ENCODE results near the gene MAP3K3.

MAP3K3 gene

DNA sequence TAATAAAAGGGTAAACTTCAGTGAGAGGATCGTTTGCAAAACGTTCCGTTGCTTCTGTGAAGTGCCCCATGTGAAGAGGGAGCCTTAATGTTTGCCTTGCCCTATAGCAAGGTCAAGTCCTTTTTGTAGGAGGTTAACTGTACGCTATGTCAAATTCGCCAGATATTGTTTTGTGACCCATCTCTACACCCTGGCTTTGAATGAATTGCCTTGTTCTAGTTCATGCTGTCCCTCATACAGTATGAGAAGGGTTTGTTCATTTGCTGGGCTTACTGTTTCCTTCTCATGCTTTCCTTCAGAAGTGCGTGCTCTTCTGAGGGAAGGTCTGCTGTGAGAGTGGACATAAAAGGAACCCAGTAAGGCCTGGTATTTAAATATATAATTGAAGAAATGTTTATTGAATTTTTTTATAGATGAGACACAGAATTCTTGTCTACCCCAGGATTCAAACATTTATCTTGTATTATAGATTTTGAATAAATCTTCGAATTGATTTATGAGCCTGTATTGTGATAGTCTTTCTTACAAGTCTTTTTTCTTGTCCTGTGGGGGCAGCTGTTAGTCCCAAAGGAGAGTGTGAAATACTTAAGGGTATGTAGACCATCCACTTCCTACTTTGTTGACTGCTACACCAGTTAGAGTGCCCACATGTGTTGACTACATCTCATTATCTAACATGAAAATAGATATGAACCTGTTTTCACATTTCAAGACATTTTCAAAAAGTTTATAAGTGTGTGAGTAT lies 1.7 kb downstream of the MAP3K3 start:
- Histone ChIP-seq H3K9me3 (ENCODE audit: insufficient read depth, low read length) (no peaks in the 10 kb centered on the region), H3K36me3 (ENCODE audit: low read length) (no peaks in the 10 kb centered on the region), H3K9me2 (replicated peaks; ENCODE audit: insufficient read depth, low read length) (no peaks in the 10 kb centered on the region), H3K27me3 (ENCODE audit: low read length) (no peaks in the 10 kb centered on the region), H3K9ac (ENCODE audit: low read length) (peak overlapping the region; percentile 70; the same call in 1 of the 2 replicates), H3K4me2 (ENCODE audit: low read depth, low read length, poor library complexity, severe bottlenecking) (peak overlapping the region; percentile 80), H3F3A (ENCODE audit: insufficient read depth) (peaks cover 18% of the 10 kb centered on the region; the same call in 1 of the 2 replicates), H3K79me2 (ENCODE audit: insufficient read depth, low read length) (peaks cover 22% of the 10 kb centered on the region), H3K27ac (ENCODE audit: low read depth, low read length) (no peak overlapping the region), H2AFZ (ENCODE audit: low read depth, low read length, severe bottlenecking) (no peak overlapping the region), H3K4me3 (ENCODE audit: insufficient read depth, low read length, poor library complexity, severe bottlenecking) (peak overlapping the region; percentile 76), H4K20me1 (ENCODE audit: low read depth, low read length) (peaks cover 17% of the 10 kb centered on the region)
- TF ChIP-seq, protein P1, sequence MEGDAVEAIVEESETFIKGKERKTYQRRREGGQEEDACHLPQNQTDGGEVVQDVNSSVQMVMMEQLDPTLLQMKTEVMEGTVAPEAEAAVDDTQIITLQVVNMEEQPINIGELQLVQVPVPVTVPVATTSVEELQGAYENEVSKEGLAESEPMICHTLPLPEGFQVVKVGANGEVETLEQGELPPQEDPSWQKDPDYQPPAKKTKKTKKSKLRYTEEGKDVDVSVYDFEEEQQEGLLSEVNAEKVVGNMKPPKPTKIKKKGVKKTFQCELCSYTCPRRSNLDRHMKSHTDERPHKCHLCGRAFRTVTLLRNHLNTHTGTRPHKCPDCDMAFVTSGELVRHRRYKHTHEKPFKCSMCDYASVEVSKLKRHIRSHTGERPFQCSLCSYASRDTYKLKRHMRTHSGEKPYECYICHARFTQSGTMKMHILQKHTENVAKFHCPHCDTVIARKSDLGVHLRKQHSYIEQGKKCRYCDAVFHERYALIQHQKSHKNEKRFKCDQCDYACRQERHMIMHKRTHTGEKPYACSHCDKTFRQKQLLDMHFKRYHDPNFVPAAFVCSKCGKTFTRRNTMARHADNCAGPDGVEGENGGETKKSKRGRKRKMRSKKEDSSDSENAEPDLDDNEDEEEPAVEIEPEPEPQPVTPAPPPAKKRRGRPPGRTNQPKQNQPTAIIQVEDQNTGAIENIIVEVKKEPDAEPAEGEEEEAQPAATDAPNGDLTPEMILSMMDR (IDR thresholded peaks at IDR 0.05; ENCODE audit: insufficient read depth, low read length, poor library complexity, severe bottlenecking): no peak
- TF ChIP-seq EZH2phosphoT487 (conservative IDR thresholded peaks at IDR 0.05; ENCODE audit: low read length): no peak

GRCh38 chr17:63624531-63624880 lies 2.3 kb downstream of the MAP3K3 start:
- H3K79me2 ChIP-seq (ENCODE audit: insufficient read depth, low read length): peaks cover 22% of the 10 kb centered on the region
- H3K4me2 ChIP-seq (ENCODE audit: low read depth, low read length, poor library complexity, severe bottlenecking): peak overlapping the region; percentile 80
- H3K27me3 ChIP-seq (ENCODE audit: low read length): no peaks in the 10 kb centered on the region
- no peaks in the 10 kb centered on the region for H3K9me2 ChIP-seq (replicated peaks; ENCODE audit: insufficient read depth, low read length)
- no peaks in the 10 kb centered on the region for H3K36me3 ChIP-seq (ENCODE audit: low read length)
- H2AFZ ChIP-seq (ENCODE audit: low read depth, low read length, severe bottlenecking): no peak overlapping the region
- peaks cover 18% of the 10 kb centered on the region; the same call in 1 of the 2 replicates for H3F3A ChIP-seq (ENCODE audit: insufficient read depth)
- no peak overlapping the region for H3K27ac ChIP-seq (ENCODE audit: low read depth, low read length)
- no peaks in the 10 kb centered on the region for H3K9me3 ChIP-seq (ENCODE audit: insufficient read depth, low read length)
- peaks cover 17% of the 10 kb centered on the region for H4K20me1 ChIP-seq (ENCODE audit: low read depth, low read length)
- H3K4me3 ChIP-seq (ENCODE audit: insufficient read depth, low read length, poor library complexity, severe bottlenecking): no peak overlapping the region
- TF ChIP-seq, protein P1 (IDR thresholded peaks at IDR 0.05; ENCODE audit: insufficient read depth, low read length, poor library complexity, severe bottlenecking): no peak
- no peak for TF ChIP-seq EZH2phosphoT487 (conservative IDR thresholded peaks at IDR 0.05; ENCODE audit: low read length)
- no peak overlapping the region for H3K9ac ChIP-seq (ENCODE audit: low read length)

- no peak overlapping the region for H2AFZ ChIP-seq (ENCODE audit: low read depth, low read length, severe bottlenecking)
- no peaks in the 10 kb centered on the region for H3K9me3 ChIP-seq (ENCODE audit: insufficient read depth, low read length)
- H3K27ac ChIP-seq (ENCODE audit: low read depth, low read length): no peak overlapping the region
- H3F3A ChIP-seq (ENCODE audit: insufficient read depth): peaks cover 13% of the 10 kb centered on the region; the same call in 1 of the 2 replicates
- H3K9me2 ChIP-seq (replicated peaks; ENCODE audit: insufficient read depth, low read length): no peaks in the 10 kb centered on the region
- H3K27me3 ChIP-seq (ENCODE audit: low read length): no peaks in the 10 kb centered on the region
- H3K4me2 ChIP-seq (ENCODE audit: low read depth, low read length, poor library complexity, severe bottlenecking): no peak overlapping the region
- H3K36me3 ChIP-seq (ENCODE audit: low read length): no peaks in the 10 kb centered on the region
- H3K9ac ChIP-seq (ENCODE audit: low read length): no peak overlapping the region
- H3K4me3 ChIP-seq (ENCODE audit: insufficient read depth, low read length, poor library complexity, severe bottlenecking): no peak overlapping the region
- peaks cover 17% of the 10 kb centered on the region for H4K20me1 ChIP-seq (ENCODE audit: low read depth, low read length)
- peaks cover 22% of the 10 kb centered on the region for H3K79me2 ChIP-seq (ENCODE audit: insufficient read depth, low read length)
- no peak for TF ChIP-seq EZH2phosphoT487 (conservative IDR thresholded peaks at IDR 0.05; ENCODE audit: low read length)
- TF ChIP-seq, protein P1 (IDR thresholded peaks at IDR 0.05; ENCODE audit: insufficient read depth, low read length, poor library complexity, severe bottlenecking): no peak
These were observed 4.4 kb downstream of the MAP3K3 start for GRCh38 chr17:63626551-63627180.
